DMS153 treated with DMSO at 0.1 percent for 48 hours (cell line): ENCODE measurements around the gene PRPF4.
A peak's percentile ranks its signal among the peaks of the same experiment; 100 is the strongest.
"Not testable (repeated sequence)": the region's sequence is repeated elsewhere in the genome, so short reads cannot be mapped to it uniquely, and the experiment has no call there.

Experiments used
- DNase-seq: peaks from one replicate; lab custom pipeline; 2025; ENCODE audit not compliant: unreplicated experiment; lab: John Stamatoyannopoulos, UW

PRPF4 gene

DNA sequence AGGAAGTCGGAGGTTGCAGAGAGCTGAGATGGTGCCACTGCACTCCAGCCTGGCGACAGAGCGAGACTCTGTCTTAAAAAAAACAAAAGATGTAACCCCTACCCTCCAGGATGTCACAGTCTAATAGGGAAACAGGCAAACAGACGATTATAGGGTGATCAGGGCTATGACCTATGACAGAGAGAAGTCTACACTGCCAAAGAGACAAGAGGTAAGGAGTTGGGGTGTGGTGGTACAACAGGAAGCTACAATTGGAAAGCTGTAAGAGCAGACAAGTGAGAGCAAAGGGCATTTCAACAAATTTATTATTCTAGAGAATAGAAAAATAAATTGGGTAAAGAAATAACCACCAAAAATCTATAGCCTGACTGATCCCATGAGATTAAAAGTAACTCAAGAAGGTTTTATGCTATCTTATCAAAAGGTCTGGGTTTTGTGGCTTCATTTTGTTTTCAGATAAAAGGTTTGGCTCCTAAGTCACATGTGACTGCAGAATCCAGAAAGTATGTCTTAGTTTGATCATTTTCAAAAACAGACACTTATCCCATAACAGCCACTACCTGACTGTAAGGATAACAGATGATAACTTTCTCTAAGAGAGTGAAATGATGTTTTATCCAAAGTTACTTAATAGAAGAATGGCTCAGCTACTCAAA is 7.4 kb upstream of the PRPF4 start:
- DNase-seq: no peak

DNA sequence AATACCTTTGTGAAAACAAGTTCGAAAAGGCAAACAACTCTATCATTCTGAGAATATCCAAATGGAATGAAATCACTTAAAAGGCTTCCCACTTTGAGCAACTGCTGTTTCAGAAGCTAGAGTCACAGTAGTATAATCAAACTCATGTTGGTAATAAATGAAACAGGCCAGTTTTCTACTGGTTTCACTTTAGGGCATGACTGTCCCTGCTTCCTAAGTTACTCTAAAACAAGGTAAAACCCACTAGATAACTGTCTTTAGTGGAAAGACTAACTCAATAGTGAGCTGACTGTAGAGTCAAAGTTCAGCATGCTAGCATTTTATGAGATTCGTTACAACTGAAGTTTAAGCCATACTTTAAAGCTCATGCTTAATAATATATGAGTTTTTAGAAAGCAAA is 6.1 kb upstream of the PRPF4 start:
- no peak for DNase-seq

DNA sequence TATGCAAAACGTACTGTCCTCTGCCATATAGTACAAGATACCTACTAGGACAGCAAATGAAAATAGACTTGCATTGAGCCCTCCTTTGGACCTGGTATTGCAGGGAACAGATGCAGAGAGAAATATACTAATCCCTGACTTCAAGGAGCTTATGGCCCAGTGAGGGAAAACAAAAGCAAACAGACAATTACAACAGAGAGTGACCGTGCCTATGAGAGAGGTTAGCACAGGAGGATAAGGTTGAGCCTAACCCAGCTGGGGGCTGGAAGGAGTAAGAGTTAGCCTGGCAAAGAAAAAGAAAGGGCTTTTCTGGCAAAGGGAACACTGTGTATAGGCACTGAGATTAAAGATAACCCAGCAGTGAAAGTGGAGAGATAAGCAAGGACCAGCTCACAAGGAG is 5.6 kb upstream of the PRPF4 start:
- no peak for DNase-seq

DNA sequence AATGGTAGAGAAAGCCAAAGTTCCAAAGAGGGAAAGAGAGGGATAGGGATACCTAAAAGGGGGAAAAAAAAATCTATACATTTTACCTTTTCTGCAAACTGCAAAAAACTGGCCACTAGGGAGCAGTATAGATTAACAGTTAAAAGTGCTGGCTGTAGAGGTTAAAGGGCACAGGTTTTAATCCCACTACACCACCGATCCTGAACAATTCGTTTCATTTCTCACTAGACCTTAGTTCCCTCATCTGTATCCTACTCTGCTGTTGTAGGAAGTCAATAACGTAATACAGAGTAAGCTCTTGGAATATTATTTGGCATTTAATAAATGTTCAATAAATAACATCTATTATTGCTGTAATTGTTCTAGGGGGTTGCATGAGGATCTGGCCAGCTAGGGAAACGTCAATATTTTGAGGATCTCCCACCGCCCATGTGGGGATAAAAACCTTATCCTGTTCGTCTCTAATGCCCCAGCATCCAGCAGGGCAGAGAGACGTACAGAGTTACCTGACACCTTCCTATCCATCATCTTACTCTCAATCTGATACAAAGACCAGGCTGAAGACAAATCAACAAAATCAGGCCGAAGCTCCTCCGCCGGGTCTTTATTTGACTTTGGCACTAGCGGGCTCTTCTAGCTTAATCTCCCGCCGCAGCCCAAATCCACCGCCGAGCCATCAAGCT is 843 bp upstream of the PRPF4 start:
- DNase-seq: peak; percentile 73

DNA sequence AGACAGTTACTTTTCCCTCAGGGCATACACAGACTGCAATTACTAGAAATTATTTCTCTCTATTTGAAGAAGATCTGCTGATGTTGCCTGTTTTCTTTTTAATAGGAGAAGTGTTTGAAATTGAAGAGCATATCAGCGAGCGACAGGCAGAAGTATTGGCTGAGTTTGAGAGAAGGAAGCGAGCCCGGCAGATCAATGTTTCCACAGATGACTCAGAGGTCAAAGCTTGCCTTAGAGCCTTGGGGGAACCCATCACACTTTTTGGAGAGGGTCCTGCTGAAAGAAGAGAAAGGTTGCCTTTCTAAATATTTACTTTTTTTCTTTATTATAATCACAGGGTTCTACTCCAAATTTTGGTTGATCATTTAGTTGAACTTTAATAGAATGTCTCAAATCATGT is 3.4 kb downstream of the PRPF4 start:
- no peak for DNase-seq

DNA sequence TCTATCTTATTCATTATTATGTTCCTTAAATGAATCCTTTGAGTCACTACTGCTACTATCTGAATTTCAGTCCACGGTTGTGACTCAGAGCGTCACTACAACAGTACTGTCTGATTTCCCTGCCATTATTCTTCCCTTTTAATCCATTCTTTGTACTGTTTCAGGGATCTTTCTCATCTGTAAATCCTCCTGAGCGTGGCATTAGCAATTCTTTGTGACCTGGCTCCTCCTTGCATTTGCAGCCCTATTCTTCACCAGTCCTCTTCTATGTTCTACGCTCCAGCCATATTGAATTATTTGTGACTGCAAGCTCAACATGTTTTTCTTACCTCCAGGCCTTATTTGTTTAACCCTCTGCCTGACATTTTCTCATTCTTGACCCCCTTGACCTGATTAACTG is 5.9 kb downstream of the PRPF4 start:
- DNase-seq: no peak

DNA sequence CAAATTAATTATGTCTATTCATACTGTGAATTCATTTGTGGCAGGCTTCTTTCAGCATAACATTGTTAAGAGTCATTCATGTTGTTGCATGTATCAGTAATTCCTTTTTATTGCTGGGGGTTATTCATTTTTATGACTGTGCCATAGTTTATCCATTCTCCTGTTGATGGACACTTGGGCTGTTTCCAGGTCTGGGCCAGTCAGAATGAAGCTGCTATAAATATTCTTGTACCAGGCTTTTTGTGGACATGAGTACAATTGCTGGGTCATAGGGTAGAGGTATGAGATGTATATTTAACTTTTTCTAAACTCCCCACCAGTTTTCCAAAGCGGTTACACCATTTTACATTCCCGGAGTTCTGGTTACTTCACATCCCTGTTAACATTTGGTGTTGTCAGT is 13.6 kb downstream of the PRPF4 start:
- no peak for DNase-seq

DNA sequence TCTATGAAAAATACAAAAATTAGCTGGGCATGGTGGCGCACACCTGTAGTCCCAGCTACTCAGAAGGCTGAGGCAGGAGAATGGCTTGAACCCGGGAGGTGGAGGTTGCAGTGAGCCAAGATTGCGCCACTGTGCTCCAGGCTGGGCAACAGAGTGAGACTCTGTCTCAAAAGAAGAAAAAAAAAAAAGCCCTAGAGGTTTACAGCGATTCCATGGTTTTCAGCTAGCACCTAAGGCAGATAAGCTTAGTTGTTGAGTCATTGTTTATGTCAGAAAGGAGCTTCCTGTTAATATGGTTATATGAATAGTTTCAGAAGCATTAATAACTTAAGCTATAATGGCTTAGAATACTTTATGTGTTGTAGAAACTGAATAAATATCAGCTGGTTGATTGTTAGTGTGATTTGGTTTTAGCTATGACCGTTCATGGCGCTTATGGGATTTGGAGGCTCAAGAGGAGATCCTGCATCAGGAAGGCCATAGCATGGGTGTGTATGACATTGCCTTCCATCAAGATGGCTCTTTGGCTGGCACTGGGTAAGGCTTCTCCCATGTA is 14.7 kb downstream of the PRPF4 start:
- no peak for DNase-seq

DNA sequence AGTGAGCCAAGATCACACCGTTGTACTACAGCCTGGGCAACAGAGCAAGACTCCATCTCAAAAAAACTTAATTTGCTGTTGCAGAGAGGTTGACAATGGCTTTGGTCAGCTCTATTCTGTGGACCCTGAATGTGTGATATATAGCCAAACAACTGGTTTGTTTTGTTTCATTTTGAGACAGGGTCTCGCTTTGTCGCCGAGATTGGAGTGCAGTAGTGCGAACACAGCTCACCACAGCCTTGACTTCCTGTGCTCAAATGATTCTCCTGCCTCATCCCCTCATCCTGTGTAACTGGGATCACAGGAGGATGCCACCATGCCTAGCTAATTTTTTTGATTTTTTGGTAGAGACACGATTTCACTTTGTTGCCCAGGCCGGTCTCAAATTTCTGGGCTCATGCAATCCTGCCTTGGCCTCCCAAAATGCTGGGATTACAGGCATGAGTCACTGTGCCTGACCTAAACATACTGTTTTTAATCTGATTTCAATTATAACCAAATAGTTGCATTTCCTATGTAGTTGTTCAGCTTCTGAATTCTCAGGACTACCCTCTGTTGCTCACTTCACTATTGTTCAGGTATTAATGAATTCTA is 17.9 kb downstream of the PRPF4 start:
- no peak for DNase-seq

DNA sequence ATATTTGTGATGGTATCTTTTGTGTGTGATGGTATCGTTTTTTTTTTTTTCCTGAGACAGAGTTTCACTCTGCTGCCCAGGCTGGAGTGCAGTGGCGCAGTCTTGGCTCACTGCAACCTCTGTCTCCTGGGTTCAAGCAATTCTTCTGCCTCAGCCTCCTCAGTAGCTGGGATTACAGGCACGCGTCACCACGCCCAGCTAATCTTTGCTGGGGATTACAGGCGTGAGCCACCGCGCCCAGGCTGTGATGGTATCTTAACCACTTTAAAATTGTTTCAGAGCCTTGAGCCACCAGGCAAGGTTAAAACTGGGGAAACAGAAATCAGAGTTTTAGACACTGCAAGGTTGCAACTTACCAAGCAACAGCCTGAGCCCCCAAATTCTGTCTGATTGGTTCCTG is 20.8 kb downstream of the PRPF4 start:
- not testable (repeated sequence) for DNase-seq

DNA sequence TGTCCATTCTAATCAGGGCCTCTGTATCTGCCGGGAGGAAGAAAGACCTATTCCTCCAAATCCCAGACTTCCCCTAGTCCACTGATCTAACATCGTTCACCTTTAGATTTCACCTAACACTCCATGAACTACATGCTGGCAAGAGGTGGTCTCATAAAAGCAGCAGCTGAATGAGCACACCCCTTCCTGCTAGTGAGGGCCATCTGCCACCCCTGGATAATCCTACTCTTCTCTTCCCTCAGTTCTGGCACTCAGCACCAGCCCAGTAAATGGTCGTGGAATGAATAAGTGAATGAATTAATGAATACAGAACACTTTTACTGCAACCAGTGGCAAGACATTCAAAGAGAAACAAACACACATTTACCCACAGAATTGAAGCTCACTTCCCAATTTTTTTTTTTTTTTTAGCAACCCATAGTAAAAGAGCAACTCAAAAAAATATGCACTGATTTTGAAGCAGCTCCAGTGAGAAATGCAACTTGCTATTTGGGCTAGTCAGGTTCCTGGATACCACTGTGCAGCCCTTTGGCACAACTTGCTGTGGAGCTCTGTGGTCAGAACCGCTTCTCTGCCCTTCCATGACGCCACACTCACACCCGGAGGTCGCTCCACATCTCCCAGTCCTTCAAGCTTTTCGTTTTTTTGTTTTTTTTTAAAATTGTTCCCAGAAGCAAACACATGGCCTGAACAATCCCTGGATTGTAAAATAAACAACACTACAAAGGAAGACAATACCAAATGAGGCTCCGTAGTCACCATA is 21.5 kb downstream of the PRPF4 start:
- DNase-seq: no peak

DNA sequence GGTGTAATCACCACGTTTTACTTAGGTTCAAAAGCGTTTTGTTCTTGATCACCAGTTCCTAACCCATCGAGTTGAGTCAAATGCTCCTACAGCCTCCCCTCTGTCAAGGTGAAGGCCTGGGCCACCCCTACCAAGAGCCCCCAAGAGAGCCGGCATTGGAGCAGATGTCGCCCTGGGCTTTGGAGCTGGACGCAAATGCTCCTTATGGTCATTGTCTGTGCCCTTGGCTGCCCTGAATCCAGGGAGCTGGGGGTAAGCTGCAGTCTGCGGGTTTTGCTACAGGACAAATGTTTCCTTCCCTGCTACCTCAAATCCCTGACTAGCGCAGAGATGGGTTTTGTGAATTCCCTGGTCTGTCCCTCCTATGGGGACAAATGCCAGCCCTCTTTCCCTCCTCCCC is 22.9 kb downstream of the PRPF4 start:
- DNase-seq: no peak

DNA sequence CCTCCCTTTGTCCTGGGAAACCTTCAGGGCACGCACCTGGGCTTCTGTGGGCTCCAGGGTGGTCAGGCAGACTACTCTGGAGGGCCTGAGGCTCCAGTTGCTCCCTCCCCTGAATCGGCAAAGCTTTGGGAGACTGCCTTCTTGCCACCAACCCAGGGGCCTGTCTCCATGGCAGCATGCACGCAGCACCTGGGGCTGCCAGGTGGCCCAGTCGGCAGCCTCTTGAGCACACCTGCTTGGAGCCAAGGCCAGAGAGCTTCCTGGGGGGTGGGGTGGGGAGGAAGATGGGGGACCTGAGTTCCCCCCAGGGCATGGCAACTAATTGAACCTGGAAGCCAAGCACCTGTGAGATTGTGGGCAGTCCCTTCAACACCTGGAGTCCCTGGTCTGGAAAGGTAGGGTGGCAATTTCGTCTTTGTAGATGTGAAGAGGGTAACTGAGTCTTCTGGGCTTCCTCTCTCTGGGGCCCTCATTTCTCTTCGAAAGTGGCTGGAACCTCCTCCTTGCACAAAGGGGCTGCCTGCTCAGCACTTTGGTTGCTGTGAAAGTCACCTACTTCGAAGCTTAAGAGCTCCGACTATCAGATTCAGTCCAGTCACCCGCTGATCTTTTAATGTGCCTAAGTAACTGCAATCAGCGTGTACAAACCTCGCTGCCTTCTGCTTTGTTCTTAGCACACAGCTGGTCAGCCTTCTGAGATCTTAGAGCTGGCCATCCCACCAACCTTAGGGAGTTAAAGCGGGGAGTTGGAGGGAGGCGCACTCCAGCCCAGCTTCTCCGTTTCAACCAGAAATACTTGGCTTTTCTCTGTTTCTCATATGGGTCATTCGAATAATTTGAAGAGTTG is 23.7 kb downstream of the PRPF4 start:
- DNase-seq: peak; percentile 85

DNA sequence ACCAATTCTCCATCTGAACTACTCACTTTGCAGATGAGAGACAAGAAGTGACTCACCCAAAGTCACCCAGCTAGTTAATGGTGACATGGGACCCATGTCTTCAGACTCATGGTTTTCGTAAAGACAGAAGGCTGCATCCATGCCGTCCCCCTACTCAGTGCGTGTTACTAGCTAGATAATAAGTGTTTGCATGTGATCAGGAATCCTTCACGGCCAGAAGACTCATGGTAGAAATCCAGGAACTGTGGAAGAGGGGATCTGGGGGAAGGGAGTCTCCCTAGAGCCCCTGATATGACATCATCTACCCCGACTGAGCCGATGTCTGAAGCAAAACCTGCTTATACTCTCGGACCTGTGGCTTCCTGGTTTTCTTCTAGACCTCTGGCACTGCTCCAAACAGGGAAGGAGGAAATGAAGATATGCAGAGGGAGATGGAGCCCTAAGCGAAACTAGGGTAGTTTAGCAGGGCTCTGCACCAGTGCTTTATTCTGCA is 24.4 kb downstream of the PRPF4 start:
- DNase-seq: peak; percentile 82

DNA sequence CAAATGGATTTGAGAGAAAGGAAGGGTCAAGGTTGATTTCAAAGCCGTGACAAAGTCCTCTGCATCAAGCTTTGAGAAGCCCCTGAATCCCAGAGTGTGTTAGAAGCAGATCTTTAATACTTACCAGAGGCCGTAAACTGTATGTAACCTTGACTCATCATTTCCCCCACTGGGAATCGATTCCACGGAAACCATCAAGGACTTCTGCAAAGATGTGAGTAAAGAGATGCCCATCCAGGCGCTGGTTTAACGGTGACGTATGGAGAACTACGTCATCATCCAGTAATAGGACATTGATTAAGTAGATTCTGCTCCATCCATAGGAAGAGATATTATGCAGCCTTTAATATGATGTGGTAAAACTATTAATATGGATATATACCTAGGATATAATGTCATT is 26.1 kb downstream of the PRPF4 start:
- DNase-seq: no peak

DNA sequence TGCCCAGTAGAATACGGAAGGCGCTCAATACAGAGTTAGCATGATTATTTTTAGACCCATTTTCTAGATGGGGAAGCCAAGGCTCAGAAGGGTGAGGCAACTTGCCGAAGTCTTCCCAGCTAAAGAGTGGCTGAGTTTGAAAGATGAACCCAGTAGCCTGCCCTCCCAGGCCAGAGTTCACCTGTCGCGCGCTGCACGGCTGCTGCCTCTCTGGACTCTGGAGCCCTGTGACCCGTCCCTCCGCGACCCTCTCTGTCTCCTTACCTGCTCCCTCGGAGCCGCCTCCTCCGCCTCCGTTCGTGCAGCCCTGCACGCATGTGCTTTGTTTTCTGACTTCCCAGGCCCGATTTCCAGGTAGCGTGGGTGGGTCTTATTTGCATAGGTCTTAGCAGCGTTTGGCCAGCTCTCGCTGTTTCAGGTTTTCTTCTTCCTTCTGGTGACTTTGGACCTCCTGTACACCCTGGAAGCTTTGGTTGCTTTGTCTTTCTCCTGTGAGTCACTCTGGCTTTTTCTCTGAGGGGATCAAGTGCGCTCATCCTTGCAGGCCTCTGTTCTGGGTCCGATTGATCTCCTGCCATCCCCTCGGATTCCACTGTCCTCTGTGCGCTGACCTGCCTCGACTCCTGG is 27.4 kb downstream of the PRPF4 start, which contains the start of gene RNF183:
TSS of gene RNF183 (minus strand) at position 585 of the 627 bp plus-strand sequence. CDS start 5,192 bp downstream, outside the sequence.
- DNase-seq: no peak

DNA sequence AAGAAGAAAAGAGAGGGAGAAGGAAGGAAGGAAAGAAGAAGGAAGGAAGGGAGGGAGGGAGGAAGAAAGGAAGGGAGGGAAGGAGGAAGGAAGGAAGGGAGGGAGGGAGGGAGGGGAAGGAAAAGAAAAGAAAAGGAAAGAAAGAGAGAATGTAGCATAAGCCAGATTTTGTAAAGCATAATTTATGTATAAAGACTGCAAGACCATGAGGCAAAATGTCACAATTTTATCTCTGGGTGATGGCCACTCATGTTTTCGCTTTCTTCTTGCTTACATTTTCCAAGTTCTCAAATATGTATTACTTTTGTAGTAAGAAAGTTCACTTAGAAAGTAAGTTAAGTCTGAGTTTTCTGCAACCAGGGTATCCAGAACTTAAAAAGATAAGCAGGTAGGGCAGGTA is 31.1 kb downstream of the PRPF4 start:
- no peak for DNase-seq

DNA sequence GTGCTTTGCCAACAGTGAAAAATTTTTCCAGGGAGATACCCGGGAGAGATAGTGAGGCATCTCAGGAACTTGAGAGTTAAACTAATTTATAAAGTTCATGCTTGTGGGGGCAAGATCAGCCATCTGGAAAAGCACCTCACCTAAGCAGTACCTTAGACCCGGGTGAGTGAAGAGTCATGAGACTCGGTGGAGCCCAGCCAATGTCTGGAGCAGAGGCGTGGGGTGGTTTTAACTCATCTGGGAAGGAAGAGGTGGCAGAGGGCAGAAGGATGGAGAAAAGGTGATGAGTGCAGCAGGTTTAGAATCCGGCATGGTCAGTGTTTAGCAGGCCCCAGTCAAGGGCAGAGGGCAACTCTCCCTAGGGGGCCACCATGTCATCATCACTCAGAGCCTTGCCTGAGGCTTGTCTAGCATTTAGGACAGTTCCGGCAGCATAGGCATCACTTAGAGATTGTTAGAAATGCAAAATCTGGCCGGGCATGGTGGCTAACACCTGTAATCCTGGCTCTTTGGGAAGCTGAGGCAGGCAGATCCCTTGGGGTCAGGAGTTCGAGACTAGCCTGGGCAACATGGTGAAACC is 32.0 kb downstream of the PRPF4 start:
- DNase-seq: no peak

DNA sequence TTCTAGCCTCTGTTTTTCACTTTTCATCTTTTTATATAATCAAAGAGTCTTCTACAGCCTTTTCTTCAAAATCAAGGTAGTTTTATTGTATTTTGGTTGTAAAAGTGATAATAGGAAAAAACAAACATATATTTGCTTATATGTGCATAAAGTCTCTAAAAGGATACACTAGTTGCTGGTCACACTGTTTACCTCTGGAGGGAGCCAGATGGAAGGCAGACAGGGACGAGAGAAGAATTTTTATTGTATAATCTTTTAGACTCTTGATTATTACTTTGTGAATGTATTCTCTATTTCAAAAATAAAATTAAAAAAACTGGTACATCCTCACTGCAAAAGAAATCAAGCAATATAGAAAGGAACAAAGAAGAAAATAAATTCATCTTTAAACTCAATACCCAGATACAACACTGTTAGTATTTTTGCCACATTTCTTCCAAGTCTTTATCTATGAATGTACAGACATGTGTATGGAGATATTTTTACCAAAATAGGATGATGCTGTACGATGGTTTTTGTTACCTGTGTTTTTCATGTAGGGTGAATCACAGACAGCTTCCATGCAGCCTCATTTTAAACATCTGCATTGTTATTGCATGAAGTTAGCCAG is 33.9 kb downstream of the PRPF4 start:
- DNase-seq: peak; percentile 15
